ENCODE data around the gene PLXNB1.
"Not testable (repeated sequence)": the region's sequence is repeated elsewhere in the genome, so short reads cannot be mapped to it uniquely, and the experiment has no call there.

The PLXNB1 gene, protein sequence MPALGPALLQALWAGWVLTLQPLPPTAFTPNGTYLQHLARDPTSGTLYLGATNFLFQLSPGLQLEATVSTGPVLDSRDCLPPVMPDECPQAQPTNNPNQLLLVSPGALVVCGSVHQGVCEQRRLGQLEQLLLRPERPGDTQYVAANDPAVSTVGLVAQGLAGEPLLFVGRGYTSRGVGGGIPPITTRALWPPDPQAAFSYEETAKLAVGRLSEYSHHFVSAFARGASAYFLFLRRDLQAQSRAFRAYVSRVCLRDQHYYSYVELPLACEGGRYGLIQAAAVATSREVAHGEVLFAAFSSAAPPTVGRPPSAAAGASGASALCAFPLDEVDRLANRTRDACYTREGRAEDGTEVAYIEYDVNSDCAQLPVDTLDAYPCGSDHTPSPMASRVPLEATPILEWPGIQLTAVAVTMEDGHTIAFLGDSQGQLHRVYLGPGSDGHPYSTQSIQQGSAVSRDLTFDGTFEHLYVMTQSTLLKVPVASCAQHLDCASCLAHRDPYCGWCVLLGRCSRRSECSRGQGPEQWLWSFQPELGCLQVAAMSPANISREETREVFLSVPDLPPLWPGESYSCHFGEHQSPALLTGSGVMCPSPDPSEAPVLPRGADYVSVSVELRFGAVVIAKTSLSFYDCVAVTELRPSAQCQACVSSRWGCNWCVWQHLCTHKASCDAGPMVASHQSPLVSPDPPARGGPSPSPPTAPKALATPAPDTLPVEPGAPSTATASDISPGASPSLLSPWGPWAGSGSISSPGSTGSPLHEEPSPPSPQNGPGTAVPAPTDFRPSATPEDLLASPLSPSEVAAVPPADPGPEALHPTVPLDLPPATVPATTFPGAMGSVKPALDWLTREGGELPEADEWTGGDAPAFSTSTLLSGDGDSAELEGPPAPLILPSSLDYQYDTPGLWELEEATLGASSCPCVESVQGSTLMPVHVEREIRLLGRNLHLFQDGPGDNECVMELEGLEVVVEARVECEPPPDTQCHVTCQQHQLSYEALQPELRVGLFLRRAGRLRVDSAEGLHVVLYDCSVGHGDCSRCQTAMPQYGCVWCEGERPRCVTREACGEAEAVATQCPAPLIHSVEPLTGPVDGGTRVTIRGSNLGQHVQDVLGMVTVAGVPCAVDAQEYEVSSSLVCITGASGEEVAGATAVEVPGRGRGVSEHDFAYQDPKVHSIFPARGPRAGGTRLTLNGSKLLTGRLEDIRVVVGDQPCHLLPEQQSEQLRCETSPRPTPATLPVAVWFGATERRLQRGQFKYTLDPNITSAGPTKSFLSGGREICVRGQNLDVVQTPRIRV (N-terminal part only)

DNA sequence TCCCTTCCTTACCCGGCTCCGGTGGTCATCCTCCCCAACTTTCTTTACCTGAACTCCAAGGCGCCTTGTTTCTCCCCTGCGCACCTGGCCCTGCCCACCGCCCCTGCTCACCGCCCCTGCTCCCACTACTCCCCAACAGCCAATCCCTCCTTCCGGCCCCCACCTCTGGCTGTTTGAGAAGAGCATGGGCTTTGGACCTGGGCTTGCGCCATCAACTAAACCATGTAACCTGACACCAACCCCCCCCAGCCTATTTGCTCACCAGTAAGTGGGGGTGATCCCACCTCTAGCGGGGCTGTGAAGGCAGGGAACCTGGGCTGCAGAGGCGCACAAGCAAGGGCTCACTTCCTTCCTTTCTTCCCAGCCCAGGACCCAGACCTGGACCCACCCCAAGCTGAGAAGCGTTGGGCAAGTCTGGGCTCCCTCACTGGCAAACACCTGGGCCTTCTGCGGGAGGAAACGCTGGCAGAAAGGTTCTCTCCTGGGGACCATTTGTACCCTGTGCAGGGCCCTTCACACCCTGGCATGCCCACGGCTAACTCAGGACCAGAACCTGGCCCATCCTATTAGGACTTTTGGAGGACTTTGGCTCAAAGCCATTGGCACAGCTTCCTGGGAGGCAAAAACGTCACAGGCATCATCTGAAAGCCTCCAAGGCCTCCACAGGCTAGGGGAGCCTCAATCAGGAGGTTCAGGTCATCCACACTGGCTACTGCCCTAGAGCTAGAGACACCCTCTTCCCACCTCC is at the start of gene PLXNB1:
Gene PLXNB1 (minus strand): TSS at position 127 of the 748 bp plus-strand sequence. CDS start 5,475 bp downstream, outside the sequence.
- DNase-seq, result peak; percentile 53

DNA sequence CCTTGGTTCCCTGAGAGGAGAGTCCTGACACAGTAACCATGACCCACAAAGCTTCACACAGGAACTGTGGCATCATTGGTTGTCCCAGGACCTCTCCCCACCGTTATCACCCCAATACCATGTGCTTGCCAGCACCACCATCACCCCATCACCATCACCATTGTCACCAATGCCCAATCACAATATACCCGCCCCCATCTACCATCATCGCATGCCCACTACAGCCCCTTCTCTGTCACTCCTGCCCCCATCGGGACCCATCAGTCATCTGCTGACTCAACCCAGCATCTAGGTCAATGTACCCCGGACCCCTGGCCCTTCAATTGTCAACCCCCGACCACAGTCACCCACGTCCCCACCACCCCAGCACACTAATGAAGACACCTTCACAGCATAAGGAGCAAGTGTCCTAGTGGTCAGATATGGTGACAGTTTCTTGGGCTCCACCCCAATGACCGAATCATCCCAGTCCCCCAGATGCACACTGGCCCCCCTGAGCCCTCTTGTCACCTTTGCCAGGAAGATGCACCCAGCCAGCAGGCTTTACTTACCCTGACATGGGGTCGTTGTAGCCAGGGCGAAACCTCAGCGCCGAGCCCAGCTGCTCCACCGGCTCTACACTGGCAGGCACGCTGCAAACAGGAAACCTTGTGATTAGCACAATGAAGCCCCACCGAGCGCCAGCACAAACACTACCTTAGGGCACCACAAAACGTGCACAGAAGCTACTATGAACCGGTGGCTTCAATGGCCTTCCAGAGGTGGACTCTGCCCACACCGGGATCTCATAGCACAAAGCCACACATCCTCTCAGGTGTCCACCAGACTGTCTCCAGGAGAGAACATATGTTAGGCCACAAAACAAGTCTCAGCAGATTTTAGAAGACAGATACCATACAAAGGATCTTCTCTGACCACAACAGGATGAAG is 49.0 kb upstream of the PLXNB1 start:
- DNase-seq, result no peak

DNA sequence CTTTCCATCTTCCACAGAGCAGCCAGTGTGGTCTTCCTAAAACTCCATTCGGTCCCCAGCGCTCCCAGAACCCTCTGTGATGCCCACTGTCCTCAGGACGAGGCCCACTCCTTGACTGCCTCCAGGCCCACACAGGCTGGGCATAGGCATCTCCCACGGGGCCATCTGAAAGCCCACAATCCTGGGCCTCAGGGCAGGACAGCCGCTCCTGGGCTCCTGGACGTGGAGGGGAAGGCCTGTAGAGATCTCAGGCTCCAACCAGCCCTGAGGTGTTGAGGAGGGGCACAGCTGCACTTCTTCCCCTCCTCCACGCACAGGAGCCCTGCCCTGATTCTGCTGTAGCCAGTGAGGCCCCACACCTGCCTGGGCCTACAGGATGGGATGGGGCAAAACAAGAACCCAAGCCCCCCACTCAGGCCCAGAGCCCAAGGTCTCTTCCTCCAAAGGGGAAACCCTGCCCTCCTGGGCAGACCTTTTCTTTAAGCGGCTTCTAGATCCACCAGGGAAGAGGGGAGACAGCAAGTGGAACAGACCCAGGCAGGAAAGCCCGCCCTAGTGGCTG is 48.2 kb upstream of the PLXNB1 start:
- no peak for DNase-seq

DNA sequence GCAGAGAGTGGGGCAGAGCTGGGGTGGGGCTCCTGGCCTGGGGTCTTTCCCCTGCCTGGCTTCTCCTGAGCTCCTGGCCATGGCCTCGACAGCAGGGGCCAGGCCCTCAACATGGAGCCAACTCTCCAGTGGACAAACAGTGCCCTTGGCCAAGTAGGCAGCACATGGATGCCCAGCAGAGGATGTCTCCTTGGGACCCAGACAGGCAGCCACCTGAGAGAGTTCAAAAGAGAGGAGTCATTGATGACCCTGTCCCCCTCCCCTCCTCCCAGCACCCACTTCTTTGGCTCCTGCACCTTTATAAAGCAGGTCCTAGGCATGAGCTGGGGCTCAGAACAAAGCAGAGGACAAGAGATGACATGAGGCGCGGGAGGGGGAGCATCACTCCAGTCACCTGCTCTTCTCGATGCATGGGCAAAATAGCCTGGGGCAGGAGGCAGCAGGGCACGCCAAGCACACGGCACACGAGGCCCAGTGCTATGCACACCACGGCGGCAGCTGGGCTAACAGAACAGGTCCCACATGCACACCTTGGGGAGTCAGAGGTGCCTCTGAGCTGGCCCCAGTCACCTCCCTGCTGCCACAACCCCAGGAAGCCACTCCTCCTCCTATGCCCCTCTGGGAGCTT is 46.7 kb upstream of the PLXNB1 start:
- DNase-seq, result no peak

DNA sequence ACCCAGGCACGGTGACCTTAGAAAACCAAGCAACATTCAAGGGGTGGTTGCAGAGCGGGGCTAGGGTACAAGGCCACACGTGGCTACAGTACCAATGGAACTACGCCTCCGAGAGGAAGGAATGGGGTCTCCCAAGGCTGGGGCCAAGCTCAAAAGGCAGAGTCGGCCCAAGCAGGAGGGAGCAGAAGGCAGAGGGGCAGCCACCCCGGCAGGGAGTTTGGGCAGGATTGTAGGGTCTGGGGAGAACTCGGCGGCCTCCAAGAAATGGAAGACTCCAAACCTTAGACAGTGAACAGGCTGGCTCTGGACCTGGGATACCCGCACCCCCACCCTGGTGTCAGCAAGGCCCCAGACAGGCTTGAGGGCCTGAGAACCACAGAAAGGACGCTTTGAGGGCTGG is 45.3 kb upstream of the PLXNB1 start:
- no peak for DNase-seq

DNA sequence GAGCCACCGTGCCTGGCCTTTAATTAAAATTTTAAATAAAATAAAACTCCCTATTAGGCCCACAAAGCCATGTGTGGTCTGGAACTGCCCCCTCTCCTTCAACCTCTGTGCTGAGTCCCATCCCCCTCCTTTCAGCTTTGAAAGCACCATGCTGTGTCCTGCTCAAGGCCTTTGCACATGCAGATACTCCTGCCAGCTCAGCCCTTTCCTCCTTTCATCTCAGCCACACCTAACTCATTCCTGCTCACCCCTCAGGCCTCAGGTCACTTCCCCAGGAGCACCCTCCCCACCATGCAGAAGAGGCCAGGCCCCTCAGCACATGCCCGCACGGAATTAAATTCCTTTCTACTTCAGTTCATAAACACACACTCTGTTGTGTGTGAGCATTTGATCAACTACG is 44.7 kb upstream of the PLXNB1 start:
- DNase-seq, result no peak

DNA sequence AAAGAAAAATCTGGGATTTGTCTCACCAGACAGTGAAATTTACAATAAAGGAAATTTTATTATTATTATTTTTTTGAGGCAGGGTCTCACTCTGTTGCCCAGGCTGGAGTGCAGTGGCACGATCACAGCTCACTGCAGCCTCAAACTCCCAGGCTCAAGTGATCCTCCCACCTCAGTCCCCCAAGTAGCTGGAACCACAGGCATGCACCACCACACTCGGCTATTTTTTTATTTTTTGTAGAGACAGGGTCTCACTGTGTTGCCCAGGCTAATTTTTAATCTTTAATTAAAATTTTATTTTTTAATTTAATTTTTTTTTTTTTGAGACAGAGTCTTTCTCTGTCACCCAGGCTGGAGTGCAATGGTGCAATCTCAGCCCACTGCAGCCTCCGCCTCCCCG is 44.1 kb upstream of the PLXNB1 start:
- DNase-seq, result not testable (repeated sequence)

DNA sequence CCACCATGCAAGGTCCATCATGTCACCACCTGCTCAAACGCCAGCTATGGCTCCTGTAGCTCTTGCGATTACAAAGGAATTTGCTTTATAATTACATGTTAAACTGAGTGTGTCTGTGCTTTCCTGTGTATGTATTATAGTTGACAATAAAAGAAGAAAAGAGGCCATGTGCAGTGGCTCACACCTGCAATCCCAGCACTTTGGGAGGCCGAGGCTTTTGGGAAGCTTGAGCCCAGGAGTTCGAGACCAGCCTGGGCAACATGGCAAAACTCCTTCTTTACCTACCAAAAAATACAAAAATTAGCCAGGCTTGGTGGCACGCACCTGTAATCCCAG is 43.7 kb upstream of the PLXNB1 start:
- no peak for DNase-seq

DNA sequence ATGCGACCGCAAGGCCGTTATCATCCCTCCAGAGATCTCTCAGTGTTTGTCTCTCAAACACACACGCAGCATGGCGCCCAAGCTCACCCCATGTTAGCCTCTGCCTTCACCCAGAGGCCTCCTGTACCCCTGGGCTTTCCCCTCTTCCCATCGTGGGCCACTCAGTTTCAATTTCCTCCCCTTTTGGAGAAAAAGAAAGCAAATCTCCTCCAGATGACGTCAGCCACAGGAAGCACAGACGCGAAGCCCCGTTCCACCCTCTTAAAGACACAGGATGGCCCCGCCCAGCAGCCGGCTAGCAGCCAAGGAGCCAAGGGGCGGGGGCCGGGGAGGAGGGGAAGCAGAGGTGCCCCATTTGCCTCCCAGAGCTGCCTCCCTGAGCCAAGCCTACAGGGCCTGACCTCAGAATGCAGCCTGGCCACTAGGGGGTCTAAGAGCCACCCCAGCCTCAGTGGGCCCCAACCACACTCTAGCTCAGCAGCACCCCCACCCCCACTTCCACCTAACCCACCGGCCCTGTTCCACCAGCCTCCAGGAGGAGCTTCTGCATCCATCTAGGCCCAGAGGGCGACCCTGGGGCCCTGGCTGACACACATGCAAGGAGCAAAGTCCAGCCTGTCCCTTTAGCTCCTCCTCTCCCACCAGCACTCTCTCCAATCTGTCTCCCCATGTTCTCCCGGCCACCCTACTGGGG is 43.2 kb upstream of the PLXNB1 start:
- peak; percentile 98 for DNase-seq

DNA sequence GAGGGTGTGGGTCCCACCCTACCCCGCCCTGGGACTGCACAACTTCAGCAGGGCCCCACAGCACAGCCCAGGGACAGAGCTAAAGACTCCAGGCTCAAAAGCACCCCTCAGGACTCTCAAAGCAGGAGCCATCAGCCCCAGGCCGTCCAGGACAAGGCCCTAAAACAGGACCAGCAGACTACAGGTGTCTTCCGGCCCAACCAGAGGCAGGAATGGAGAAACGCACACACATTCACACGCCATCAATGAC is 42.7 kb upstream of the PLXNB1 start:
- no peak for DNase-seq

DNA sequence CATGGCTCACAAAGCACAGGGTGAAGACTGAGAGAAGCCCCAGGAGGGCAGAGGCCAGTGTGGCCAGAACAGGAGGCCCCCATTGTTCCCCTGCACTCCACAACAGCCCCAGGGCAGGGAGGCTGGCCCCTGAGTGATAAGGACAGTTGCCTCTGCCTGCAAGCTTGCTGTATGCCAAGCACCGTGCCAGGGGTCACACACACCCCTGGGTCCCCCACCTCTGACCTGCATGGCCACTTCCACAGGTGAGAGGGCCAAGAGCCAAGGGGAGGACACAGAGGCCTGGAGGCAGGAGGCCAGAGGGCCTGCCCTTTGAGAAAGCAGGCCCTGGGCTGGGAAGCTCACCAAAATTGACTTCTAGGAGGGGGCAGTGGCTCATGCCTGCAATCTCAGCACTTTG is 40.4 kb upstream of the PLXNB1 start:
- DNase-seq, result no peak

DNA sequence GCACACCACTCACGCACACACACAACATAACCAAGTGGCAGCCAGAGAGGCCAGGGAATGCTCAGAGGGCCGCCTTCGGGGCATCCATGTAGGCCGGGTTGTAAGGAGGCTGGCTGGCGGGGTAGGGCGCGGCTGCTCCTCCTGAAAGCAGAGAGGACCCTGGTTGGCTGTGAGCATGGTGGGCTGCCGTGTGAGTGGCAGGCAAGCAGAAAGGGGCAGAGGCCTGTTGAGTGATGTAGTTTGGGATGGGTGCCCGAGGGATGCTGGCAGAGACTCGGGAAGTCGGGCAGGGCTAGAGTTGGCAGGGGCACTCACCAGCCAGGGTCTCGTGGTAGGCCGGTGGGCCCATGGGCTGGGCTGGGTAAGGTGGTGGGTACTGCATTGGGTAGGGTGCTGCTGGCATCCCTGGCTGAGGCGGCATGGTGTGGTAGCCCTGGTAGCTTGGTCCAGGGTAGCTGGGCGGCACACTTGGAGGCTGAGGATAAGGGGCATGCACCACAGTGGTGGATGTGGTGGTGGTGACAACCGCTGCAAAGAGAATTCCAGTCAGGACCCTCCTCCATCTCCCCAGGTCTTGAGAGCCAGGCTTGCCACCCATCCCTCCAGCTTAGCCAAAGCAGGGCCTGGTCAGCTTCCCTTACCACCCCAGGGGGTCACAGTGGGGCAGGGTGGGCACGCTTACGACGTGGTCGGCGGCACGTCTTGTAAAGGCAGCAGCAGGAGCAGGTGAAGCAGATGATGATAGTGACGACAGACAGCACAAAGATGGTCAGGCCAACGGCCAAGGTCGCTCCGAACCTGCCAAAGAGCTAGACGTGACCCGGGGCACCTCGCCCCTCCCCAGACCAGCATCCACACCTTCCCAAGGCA is 39.4 kb upstream of the PLXNB1 start:
- DNase-seq, result no peak

DNA sequence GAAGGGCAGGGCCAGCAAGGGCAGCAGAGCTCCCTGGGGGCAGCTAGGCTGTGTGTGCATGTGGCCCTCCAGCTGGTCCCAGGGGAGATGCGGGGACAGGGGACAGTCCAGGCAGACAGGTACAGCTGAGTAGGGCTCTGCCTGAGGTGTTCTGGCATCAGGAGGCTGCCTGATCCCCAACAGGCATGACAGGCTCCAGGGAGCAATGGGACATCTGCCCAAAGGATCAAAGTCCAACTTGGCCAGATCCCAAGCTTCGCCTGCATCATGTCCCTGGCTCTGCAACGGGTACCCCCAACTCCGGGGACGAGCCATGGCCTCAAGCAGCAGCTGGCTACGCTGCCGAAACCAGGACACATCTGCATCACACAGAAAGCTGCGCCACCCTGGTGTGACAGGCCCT is 38.4 kb upstream of the PLXNB1 start:
- DNase-seq, result no peak

DNA sequence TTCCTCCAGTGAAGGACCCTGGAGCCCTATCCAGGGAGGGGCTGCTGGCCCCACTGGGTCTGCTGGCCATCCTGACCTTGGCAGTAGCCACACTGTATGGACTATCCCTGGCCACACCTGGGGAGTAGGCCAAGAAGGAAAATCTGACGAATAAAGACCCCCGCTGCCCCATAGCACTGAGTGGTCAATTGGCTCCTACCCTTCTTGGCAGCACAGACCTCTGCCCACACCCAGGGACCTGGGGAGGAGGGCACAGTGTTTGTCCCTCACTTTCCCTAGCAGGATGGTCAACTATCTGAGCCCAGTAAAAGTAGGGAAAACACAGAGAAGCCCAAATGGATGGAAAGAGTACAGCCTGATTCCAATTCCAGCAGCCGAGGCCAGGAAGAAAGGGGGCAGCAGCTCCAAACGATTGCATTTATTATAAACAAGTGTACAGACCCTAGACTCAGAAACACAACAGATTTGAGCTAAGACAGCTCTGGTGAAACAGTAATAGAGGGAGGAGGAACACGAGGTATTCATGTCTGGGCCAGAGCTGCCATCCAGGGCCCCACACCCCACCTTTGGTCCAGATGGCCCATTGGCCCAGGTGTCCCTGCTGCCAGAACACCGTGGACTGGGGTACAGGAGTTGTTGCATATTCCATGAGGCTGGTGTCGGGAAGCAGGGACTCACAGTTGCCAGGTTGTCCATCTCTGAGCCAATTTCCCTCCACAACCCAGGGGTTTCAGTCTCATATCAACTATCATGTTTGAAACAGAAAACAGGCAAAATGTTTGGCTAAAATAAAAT is 37.8 kb upstream of the PLXNB1 start:
- DNase-seq, result no peak

DNA sequence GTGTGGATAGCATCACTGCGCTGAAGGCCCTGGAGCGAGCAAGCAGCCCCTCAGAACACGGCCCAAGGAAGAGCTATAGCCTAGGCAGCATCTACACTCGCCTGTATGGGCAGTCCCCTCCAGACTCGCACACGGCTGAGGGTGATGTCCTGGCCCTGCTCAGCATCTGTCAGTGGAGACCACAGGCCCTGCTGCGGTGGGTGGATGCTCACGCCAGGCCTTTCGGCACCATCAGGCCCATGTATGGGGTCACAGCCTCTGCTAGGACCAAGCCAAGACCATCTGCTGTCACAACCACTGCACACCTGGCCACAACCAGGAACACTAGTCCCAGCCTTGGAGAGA is 37.2 kb upstream of the PLXNB1 start:
- DNase-seq, result no peak

DNA sequence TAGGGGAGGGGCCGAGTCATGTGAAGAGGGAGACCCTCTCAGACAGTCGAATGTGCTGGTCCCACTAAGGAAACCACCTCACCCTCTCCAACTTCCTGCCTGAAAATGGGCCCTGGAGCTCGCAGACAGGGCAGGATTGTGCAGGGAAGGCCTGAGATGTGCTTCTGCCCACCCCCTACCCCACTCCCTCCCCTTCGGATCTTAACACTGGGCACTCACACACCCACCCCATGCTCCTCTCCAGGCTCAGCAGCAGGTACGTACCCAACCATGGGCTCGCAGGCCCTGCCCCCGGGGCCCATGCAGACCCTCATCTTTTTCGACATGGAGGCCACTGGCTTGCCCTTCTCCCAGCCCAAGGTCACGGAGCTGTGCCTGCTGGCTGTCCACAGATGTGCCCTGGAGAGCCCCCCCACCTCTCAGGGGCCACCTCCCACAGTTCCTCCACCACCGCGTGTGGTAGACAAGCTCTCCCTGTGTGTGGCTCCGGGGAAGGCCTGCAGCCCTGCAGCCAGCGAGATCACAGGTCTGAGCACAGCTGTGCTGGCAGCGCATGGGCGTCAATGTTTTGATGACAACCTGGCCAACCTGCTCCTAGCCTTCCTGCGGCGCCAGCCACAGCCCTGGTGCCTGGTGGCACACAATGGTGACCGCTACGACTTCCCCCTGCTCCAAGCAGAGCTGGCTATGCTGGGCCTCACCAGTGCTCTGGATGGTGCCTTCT is 36.7 kb upstream of the PLXNB1 start:
- DNase-seq, result no peak

DNA sequence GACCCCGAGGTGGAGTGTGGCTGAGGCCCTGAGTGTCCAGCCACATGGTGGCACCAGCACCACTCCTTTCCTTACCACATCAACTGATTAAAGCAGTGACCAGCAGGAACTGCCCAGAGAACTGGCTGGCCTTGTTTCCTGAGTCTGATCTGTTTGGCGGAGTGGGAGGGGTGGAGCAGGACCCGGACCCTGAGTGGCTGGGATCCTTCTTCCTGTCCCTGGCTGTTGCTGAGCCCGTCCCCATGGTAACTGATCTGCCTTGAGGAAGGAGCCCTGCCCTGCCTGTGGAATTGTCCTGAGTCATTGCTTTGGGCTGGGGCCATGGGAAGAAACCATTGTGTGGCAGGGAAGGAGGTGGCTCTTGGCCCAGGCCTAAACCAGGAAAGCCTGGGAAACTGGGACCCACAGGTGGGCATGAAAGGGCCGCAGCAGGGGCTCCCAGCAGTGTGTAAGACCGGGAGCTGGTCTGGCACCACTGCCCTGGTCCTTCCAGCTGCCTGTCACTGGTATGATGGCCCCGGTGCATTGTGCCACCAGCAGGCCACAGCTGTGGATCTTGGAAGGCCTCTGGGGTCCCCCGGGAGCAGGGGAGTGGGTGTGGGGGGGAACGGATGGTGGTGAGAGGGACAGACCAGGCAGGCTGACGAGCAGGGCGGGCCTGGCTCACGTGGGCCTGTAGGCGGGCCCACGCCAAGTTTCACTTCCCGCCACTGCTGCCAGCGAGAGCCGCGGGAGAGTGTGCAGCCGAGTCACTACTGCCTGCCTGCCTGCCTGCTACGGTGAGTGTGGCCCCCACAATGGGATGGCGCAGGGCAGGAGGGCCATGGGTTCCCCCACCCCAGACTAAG is 35.9 kb upstream of the PLXNB1 start:
- DNase-seq, result peak; percentile 100
